ENCODE measurements around the gene IFRD1.

IFRD1 gene

DNA sequence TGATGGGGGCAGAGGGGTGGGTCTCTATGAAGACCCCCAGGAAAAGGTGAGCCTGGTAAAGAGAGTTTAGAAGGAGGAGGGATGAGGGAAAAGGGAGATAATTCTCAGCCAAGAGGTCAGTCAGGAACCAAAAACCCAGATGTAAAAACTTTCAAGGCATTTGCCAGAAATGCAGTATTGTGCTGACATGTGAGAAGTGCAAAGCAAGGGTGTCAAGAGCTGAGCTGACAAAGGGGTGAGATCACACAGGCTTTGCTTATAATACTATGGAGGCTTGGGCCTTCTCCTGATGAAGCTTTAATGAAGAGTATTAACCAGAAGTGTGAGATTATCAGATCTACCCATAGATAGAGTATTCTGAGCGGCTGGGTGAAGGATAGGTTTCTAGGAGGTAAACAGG is 22.3 kb upstream of the IFRD1 start:
- Mint-ChIP-seq H3K36me3 (no peaks in the 10 kb centered on the region), H3K4me1 (ENCODE audit: low read depth) (peaks cover 8% of the 10 kb centered on the region), H3K9me3 (ENCODE audit: low read depth) (no peaks in the 10 kb centered on the region), H3K27ac (no peak overlapping the region), H3K27me3 (no peaks in the 10 kb centered on the region), H3K4me3 (no peak overlapping the region)

DNA sequence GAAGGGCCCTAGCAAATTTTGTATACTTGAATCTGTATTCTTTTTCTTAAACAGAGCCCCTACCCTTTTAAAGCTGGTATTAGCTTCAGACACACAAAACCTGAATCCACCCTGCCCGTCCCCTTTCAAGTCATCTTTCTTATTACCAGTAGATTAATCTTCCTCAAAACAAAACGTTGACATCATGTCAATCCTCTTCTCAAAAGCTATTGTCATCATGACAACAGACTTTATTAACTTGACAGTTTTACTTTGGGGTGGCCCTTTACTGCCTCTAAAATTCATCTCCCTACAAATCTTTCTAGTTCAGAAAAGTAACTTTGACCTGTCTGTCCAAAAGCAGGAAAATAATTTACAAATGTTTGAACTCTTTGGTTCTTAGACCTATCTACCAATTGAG is 21.5 kb upstream of the IFRD1 start:
- no peaks in the 10 kb centered on the region for H3K36me3 Mint-ChIP-seq

DNA sequence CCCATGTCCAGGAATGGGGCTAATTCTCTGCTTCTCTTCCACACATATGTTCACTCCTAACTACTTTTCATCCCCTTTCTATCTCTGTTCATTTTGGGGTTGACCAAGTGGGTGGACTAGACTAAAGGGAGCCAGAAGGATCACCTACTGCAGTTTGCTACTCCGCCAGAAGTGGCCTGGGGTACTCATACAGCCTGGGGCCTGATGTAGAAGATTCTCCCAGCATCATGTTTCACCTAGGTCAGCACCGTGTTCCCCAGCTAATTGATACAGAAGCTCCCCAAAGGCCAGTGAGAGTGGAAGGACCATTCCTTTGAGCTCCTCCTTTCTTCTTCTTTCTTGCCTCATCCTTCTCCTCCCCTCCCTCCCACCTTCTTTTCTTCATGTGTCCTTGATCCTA is 19.6 kb upstream of the IFRD1 start:
- H3K27ac Mint-ChIP-seq: no peak overlapping the region
- H3K4me3 Mint-ChIP-seq: no peak overlapping the region
- H3K4me1 Mint-ChIP-seq (ENCODE audit: low read depth): no peaks in the 10 kb centered on the region
- H3K27me3 Mint-ChIP-seq: no peaks in the 10 kb centered on the region
- no peaks in the 10 kb centered on the region for H3K9me3 Mint-ChIP-seq (ENCODE audit: low read depth)
- no peaks in the 10 kb centered on the region for H3K36me3 Mint-ChIP-seq

More for the DNA sequence above, 21.5 kb upstream of the IFRD1 start:
- H3K9me3 Mint-ChIP-seq (ENCODE audit: low read depth): no peaks in the 10 kb centered on the region
- H3K4me3 Mint-ChIP-seq: no peak overlapping the region
- no peaks in the 10 kb centered on the region for H3K27me3 Mint-ChIP-seq
- no peak overlapping the region for H3K27ac Mint-ChIP-seq
- peaks cover under 1% of the 10 kb centered on the region for H3K4me1 Mint-ChIP-seq (ENCODE audit: low read depth)

DNA sequence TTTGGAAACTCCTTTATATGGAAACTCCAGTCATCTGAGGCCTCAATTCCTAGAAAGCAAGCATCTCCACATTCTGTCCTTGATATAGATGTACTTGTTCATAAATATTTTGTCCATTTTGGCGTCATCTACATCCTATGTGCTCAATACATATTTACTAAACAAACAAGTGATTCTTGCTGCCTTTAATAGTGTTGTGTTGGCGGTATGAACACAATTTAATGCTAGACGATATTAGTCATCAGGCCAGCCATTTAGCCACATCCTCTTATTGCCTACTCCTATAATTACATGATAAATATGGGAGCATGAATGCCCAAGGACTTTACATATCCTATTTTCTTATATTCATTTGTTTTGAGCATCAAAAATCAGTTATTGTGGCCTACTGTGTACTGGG is 18.5 kb upstream of the IFRD1 start:
- Mint-ChIP-seq H3K36me3 (no peaks in the 10 kb centered on the region), H3K4me3 (no peak overlapping the region), H3K4me1 (ENCODE audit: low read depth) (no peaks in the 10 kb centered on the region), H3K27me3 (no peaks in the 10 kb centered on the region), H3K9me3 (ENCODE audit: low read depth) (no peaks in the 10 kb centered on the region), H3K27ac (no peak overlapping the region)

DNA sequence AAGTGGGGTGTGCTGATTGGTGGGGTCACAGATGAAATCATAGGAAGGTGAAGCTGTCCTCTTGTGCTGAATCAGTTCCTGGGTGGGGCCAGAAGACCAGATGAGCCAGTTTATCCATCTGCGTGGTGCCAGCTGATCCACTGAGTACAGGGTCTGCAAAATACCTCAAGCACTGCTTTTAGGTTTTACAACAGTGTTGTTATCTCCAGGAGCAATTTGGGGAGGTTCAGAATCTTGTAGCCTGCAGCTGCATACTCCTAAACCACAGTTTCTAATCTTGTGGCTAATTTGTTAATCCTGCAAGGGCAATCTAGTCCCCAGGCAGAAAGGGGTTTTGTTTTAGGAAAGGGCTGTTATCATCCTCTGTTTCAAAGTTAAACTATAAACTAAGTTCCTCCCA is 17.0 kb upstream of the IFRD1 start:
- Mint-ChIP-seq H3K36me3 (peaks cover 3% of the 10 kb centered on the region), H3K27me3 (no peaks in the 10 kb centered on the region), H3K9me3 (ENCODE audit: low read depth) (no peaks in the 10 kb centered on the region), H3K27ac (no peak overlapping the region), H3K4me3 (no peak overlapping the region), H3K4me1 (ENCODE audit: low read depth) (no peaks in the 10 kb centered on the region)

DNA sequence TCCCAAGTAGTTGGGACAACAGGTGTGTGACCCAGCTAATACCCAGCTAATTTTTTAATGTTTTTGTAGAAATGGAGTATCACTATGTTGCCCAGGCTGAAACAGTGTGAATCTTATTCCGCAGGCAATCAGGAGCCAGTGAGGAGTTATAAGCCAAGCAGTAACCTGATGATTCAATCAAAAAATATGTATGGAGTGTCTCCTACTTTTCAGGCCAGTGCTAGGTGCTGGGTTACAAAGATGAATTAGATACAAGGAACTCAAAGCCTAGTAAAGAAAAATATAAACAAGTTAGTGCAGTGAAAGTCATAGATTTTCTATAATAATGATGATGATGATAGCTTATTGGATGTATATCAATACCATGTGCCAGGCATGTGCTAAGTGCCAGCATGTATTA is 13.2 kb upstream of the IFRD1 start:
- Mint-ChIP-seq H3K27ac (no peak overlapping the region), H3K4me1 (ENCODE audit: low read depth) (no peaks in the 10 kb centered on the region), H3K27me3 (peaks cover 1% of the 10 kb centered on the region), H3K9me3 (ENCODE audit: low read depth) (no peaks in the 10 kb centered on the region), H3K4me3 (no peak overlapping the region), H3K36me3 (peaks cover 8% of the 10 kb centered on the region)

DNA sequence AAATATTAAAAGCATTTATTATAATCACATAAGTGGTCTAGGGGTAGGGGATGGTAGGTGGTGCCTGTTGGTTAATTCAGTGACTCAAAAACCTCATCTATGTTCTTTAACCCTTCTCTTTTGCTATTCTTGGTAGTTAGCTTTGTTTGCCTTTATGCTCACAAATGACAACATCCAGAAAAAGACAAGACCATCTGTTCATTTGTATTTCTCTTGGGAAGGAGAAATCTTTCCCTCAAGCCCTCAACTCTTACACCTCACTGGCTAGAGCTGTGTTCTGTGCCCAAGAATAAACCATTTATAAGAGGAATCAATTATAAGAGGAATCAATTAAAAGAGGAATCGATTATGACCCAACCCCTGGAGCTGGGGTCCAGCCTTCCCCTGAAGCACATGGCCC is 10.8 kb upstream of the IFRD1 start:
- H3K9me3 Mint-ChIP-seq (ENCODE audit: low read depth): no peaks in the 10 kb centered on the region
- H3K36me3 Mint-ChIP-seq: peaks cover 8% of the 10 kb centered on the region
- no peaks in the 10 kb centered on the region for H3K4me1 Mint-ChIP-seq (ENCODE audit: low read depth)
- peaks cover 1% of the 10 kb centered on the region for H3K27me3 Mint-ChIP-seq
- H3K27ac Mint-ChIP-seq: no peak overlapping the region
- no peak overlapping the region for H3K4me3 Mint-ChIP-seq

DNA sequence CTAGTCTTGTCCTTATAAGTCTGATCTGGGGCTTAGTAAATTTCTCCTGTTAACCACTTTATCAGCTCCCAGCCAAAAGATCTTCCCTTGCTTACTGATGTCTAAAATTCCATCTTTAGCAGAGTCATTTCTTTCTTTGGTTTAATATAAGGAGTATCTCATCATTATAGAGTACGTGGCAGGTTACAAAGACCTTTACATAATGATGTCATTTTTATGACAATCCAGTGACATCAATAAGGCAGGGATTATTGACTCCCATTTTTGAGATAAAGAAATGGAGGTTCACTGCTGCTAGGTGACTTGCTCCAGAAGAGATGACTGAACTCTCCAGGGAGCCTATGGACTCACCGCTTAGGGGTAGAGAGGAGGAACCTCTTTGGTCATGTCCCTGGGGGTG is 8.1 kb upstream of the IFRD1 start:
- Mint-ChIP-seq H3K27me3 (peaks cover 1% of the 10 kb centered on the region), H3K27ac (no peak overlapping the region), H3K4me3 (no peak overlapping the region), H3K9me3 (ENCODE audit: low read depth) (no peaks in the 10 kb centered on the region), H3K36me3 (peaks cover 8% of the 10 kb centered on the region), H3K4me1 (ENCODE audit: low read depth) (peaks cover 4% of the 10 kb centered on the region)

DNA sequence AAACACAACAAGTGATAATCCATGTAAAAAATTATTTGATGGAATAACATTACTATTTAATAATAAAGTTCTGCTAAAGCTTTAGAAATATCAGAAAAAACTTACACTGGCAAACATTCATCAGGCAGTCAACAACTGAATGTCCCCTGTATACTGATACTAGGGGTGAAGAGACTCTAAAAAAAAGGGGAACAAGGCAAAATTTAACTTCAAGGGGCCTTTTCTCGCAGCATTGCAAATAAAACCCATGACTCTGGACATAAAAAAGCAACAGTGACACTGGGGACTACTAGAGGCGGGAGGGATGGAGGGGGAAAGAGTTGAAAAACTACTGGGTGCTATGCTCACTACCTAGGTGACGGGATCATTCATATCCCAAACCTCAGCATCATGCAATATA is 5.8 kb upstream of the IFRD1 start:
- H3K4me1 Mint-ChIP-seq (ENCODE audit: low read depth): peaks cover 17% of the 10 kb centered on the region
- no peaks in the 10 kb centered on the region for H3K36me3 Mint-ChIP-seq
- H3K27ac Mint-ChIP-seq: no peak overlapping the region
- H3K4me3 Mint-ChIP-seq: no peak overlapping the region
- H3K27me3 Mint-ChIP-seq: peaks cover 1% of the 10 kb centered on the region
- H3K9me3 Mint-ChIP-seq (ENCODE audit: low read depth): no peaks in the 10 kb centered on the region

DNA sequence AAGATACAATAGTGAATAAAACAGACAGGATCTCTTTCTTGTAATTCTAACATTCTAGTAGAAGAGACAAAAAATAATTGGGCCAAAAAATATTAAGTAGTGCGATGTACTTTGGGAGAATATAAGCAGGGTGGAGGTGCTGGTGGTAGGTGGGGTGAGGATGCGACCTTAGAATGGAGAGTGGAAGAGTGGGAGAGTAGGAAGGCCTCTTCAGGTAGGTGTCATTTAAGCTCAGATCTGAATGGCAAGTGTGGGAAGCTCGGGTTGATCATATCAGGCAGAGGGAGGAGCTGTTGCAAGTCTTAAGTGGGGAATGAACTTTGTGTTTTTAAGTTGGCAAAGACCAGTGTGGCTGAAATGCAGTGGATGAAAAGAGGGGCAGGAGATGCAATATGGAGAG is 3.8 kb upstream of the IFRD1 start:
- Mint-ChIP-seq H3K27me3 (no peaks in the 10 kb centered on the region), H3K27ac (peak overlapping the region; percentile 4), H3K4me3 (no peak overlapping the region), H3K4me1 (ENCODE audit: low read depth) (peaks cover 20% of the 10 kb centered on the region), H3K36me3 (no peaks in the 10 kb centered on the region), H3K9me3 (ENCODE audit: low read depth) (no peaks in the 10 kb centered on the region)

DNA sequence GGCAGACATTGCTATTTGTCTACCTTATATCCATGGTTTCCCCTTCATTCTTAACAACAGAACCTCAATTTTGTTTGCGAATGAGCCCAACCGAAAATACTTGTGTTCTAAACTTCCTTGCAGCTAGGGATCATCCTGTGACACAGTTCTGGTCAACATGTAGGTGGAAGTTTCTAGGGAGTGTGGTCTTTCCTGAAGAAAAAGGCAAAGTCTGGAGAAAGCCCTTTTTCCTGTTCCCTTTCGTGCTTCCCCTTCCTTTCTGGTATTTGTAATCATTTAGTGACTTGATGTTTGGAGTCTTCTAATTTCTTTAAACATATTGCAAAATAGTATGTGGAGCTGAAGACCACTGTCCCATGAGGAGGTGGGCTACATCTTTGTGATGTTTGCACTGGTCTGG is 2.9 kb upstream of the IFRD1 start:
- H3K4me3 Mint-ChIP-seq: no peak overlapping the region
- no peaks in the 10 kb centered on the region for H3K27me3 Mint-ChIP-seq
- no peak overlapping the region for H3K27ac Mint-ChIP-seq
- no peaks in the 10 kb centered on the region for H3K9me3 Mint-ChIP-seq (ENCODE audit: low read depth)
- no peaks in the 10 kb centered on the region for H3K36me3 Mint-ChIP-seq
- peaks cover 28% of the 10 kb centered on the region for H3K4me1 Mint-ChIP-seq (ENCODE audit: low read depth)

DNA sequence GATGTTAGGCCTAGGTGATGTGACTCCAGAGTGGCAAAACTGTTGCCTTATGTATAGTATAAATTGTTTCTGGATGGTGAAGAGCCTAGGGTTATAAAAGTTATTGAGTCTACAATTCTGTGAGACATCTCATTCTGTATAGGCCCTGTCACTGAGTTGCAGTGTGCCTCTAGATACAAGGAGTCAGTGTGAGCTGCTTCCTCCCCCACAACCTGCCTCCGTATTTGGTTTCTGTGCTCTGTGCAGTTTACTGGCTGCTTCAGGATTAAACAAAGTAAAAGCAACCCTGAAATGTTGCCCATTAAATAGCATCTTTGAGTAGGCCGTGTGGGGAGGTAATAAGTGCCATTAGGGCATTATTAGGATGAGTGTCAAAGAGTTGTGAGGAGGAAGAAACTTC is 1.9 kb upstream of the IFRD1 start:
- Mint-ChIP-seq H3K36me3 (peaks cover 4% of the 10 kb centered on the region), H3K27me3 (no peaks in the 10 kb centered on the region), H3K4me1 (ENCODE audit: low read depth) (peaks cover 36% of the 10 kb centered on the region), H3K9me3 (ENCODE audit: low read depth) (no peaks in the 10 kb centered on the region), H3K4me3 (peak overlapping the region; percentile 100), H3K27ac (peak overlapping the region; percentile 96)

DNA sequence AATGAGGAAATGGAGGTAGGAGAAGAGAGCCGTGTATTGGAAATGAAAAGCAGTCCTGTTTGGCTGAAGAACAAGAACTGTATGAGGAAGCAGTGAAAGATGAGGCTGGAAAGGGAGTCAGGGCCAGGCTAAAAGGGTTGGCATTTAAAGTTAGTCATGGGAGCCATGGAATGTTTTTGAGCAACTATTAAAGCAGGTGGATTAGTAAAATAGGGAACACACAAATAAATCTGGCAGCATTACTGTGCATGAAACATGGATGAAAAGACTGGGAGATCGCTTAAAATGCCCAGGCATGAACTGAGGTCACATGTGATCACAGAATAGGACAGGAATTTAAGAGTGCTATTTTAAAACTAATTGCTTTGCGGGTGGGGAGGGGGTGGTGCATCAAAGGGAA is 1.4 kb upstream of the IFRD1 start:
- H3K9me3 Mint-ChIP-seq (ENCODE audit: low read depth): no peaks in the 10 kb centered on the region
- H3K36me3 Mint-ChIP-seq: peaks cover 4% of the 10 kb centered on the region
- H3K27ac Mint-ChIP-seq: peak overlapping the region; percentile 96
- peaks cover 41% of the 10 kb centered on the region for H3K4me1 Mint-ChIP-seq (ENCODE audit: low read depth)
- no peaks in the 10 kb centered on the region for H3K27me3 Mint-ChIP-seq
- peak overlapping the region; percentile 100 for H3K4me3 Mint-ChIP-seq

DNA sequence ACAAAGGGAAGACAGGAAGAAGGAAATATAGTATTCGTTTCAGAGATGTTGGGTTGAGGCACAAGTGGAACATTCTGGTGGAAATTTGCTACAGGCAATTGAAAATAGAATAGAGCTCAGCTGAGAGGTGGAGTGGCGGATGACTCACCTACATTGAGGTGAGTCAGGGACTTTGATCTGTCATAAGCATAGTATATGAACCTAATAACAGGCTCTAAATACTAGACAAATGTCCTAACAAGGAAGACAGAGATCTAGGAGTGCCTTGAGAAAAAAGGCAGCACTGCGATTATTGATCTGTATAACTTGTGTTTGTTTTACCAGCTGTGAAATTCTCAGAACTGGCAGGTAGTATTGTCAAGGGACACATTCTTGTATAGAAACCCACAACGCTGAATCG is 907 bp upstream of the IFRD1 start:
- Mint-ChIP-seq H3K27ac (peak overlapping the region; percentile 96), H3K36me3 (peaks cover 4% of the 10 kb centered on the region), H3K9me3 (ENCODE audit: low read depth) (no peaks in the 10 kb centered on the region), H3K4me1 (ENCODE audit: low read depth) (peaks cover 43% of the 10 kb centered on the region), H3K27me3 (no peaks in the 10 kb centered on the region), H3K4me3 (peak overlapping the region; percentile 100)

DNA sequence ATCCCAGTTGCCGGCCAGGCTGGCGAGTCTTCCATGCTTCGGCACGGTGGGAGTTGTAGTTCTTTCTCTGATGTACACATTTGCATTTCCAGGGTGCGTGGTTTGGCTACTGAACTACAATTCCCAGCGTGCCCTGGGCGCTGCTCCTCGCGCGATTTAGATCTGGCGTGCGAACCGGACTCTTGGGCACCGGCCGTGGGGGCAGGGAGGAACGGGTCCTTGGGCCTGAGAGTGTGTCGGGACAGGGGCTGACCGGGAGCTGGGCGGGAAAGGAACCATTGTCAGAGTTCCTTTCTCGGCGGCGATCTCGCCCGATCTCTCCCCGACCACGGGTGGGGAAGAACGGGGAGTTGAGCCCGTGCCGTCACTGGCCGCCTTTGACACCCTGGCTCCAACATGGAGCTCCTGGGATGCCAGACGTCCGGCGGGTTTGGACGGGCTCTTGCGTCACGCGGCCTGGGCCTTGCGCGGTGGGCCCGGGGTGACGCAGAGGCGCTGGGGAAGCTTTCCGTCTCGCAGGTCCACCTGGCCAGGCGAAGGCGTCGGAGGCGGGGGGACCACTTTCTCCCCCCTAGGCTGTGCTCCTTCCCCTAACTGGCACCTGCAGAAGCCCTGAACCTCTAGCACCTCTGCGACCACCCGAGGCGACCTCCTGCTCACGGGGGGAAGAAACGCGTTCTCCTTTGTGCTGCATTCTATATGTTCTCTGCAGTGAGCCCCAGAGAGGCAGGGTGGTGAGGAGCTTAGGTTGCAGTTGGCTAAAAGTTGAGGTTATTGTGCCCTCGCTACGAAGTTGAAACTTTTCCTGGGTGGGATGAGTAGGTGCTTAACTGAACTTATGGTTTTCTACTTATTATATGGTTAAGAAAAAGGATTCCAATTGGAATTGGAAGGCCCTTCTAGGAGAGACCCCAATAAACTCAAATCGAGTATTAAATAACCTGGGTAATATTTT is 824 bp downstream of the IFRD1 start:
- H3K36me3 Mint-ChIP-seq: peaks cover 6% of the 10 kb centered on the region
- peaks cover 48% of the 10 kb centered on the region for H3K4me1 Mint-ChIP-seq (ENCODE audit: low read depth)

More for the DNA sequence above, 824 bp downstream of the IFRD1 start:
- Mint-ChIP-seq H3K9me3 (ENCODE audit: low read depth) (no peaks in the 10 kb centered on the region), H3K27ac (peak overlapping the region; percentile 96), H3K27me3 (no peaks in the 10 kb centered on the region), H3K4me3 (peak overlapping the region; percentile 100)

Data from activated naive CD8-positive, alpha-beta T cell (primary cell).